NCI-H748 (cell line): ENCODE results near the gene FARSA.
"Not testable (repeated sequence)": the region's sequence is repeated elsewhere in the genome, so short reads cannot be mapped to it uniquely, and the experiment has no call there.

ENCODE experiments used
- DNase-seq: peaks from one replicate; lab custom pipeline; 2025; ENCODE audit not compliant: unreplicated experiment; lab: John Stamatoyannopoulos, UW

Gene FARSA

GRCh38 chr19:12891553-12892021 lies 41.9 kb downstream of the FARSA start:
- no peak for DNase-seq

GRCh38 chr19:12890787-12891552 lies 42.5 kb downstream of the FARSA start, which contains the start of gene GCDH:
GCDH (plus strand) TSS chr19:12891160; CDS start chr19:12891305, 145 bp downstream.
- peak; percentile 99 for DNase-seq

GRCh38 chr19:12890299-12890786 lies 43.2 kb downstream of the FARSA start:
- DNase-seq, result not testable (repeated sequence)

GRCh38 chr19:12888006-12888603 lies 45.4 kb downstream of the FARSA start:
- no peak for DNase-seq

GRCh38 chr19:12886969-12887747 lies 46.4 kb downstream of the FARSA start, which contains the start of gene KLF1:
KLF1 (minus strand) TSS chr19:12887201; CDS start chr19:12887140, 61 bp downstream.
- no peak for DNase-seq

- no peak for DNase-seq
Measured at GRCh38 chr19:12886651-12886968, 46.9 kb downstream of the FARSA start.

GRCh38 chr19:12885749-12886650 lies 47.5 kb downstream of the FARSA start:
- no peak for DNase-seq

GRCh38 chr19:12884926-12885748 lies 48.4 kb downstream of the FARSA start:
- DNase-seq, result peak; percentile 97

- no peak for DNase-seq
Measured at GRCh38 chr19:12884627-12884925, 48.9 kb downstream of the FARSA start.

GRCh38 chr19:12884202-12884601 lies 49.3 kb downstream of the FARSA start:
- DNase-seq, result no peak

- no peak for DNase-seq
Measured at GRCh38 chr19:12882589-12882988, 50.9 kb downstream of the FARSA start.

- peak; percentile 93 for DNase-seq
Measured at GRCh38 chr19:12881172-12881808, 52.2 kb downstream of the FARSA start, which contains the start of gene DNASE2. DNASE2 (minus strand) TSS chr19:12881449; CDS start chr19:12881375, 74 bp downstream.

- peak; percentile 56 for DNase-seq
Measured at GRCh38 chr19:12880551-12881171, 52.9 kb downstream of the FARSA start.

- DNase-seq, result no peak
Measured at GRCh38 chr19:12875086-12875485, 58.4 kb downstream of the FARSA start.

GRCh38 chr19:12873891-12874745 lies 59.4 kb downstream of the FARSA start:
- no peak for DNase-seq

GRCh38 chr19:12872941-12873890 lies 60.3 kb downstream of the FARSA start:
- DNase-seq, result peak; percentile 23
